HCEC 1CT (cell line): ENCODE results near the gene PLEKHM2.

Experiments used
- DNase-seq: peaks from one replicate; pipeline ENCODE4 v3.0.0-alpha.2; 2017

The PLEKHM2 gene

GRCh38 chr1:15742339-15742801, 58.2 kb downstream of the PLEKHM2 start, which contains the start of gene TMEM82:
Gene TMEM82 (plus strand): TSS chr1:15742499. CDS start chr1:15742560, 61 bp downstream.
- DNase-seq, result no peak

GRCh38 chr1:15744122-15744679, 60.1 kb downstream of the PLEKHM2 start:
- no peak for DNase-seq

- DNase-seq, result no peak
These were observed 63.3 kb downstream of the PLEKHM2 start for GRCh38 chr1:15747378-15747777.

- no peak for DNase-seq
These were observed 64.1 kb downstream of the PLEKHM2 start for GRCh38 chr1:15748264-15748663.

- no peak for DNase-seq
These were observed 64.7 kb downstream of the PLEKHM2 start for GRCh38 chr1:15748690-15749398.

GRCh38 chr1:15749399-15750291, 65.5 kb downstream of the PLEKHM2 start:
- DNase-seq, result no peak

- no peak for DNase-seq
These were observed 66.8 kb downstream of the PLEKHM2 start for GRCh38 chr1:15750924-15751323.

- no peak for DNase-seq
These were observed 67.6 kb downstream of the PLEKHM2 start for GRCh38 chr1:15751717-15752116.

GRCh38 chr1:15753776-15754175, 69.7 kb downstream of the PLEKHM2 start:
- no peak for DNase-seq

GRCh38 chr1:15755021-15755645, 71.0 kb downstream of the PLEKHM2 start:
- DNase-seq, result no peak

GRCh38 chr1:15755646-15756040, 71.5 kb downstream of the PLEKHM2 start:
- no peak for DNase-seq

- no peak for DNase-seq
These were observed 72.3 kb downstream of the PLEKHM2 start for GRCh38 chr1:15756143-15757015.

GRCh38 chr1:15757016-15757543, 73.0 kb downstream of the PLEKHM2 start:
- DNase-seq, result no peak

- no peak for DNase-seq
These were observed 73.6 kb downstream of the PLEKHM2 start for GRCh38 chr1:15757575-15758342.

- no peak for DNase-seq
These were observed 74.3 kb downstream of the PLEKHM2 start, which contains the start of gene FBLIM1 for GRCh38 chr1:15758343-15758931. Gene FBLIM1 (plus strand): TSS chr1:15758795. CDS start chr1:15764984, 6,189 bp downstream.

GRCh38 chr1:15758953-15759661, 75.0 kb downstream of the PLEKHM2 start:
- no peak for DNase-seq

- DNase-seq, result peak; percentile 51
These were observed 76.5 kb downstream of the PLEKHM2 start for GRCh38 chr1:15760520-15761211.

GRCh38 chr1:15761366-15762128, 77.4 kb downstream of the PLEKHM2 start:
- DNase-seq, result no peak
